Lung (tissue), 12 donors: Measurements from ENCODE around the gene EDARADD. TPM values are rescaled to one million over a fixed set of nuclear protein-coding genes. Genes with fewer than 3 reads are reported as not detected.
A peak's percentile ranks its signal among the peaks of the same experiment; 100 is the strongest.

Experiments used
- ATAC-seq: fragments of 200-7000 bp; cut with Tn5 transposase; one replicate; pipeline ENCODE4 v1.9.1; 2020; ENCODE audit warnings: moderate number of reproducible peaks; ENCODE audit not compliant: insufficient read depth, low FRiP score
- DNase-seq, 3 donors: peaks; one replicate each; pipeline ENCODE4 v3.0.0-alpha.2; 2013 to 2017
- H3K27ac ChIP-seq, 2 donors: one replicate each; pipeline ENCODE4 v1.5.1; 2013; ENCODE audit warnings: mild to moderate bottlenecking in 2 of 2, moderate library complexity in 2 of 2, control low read depth in 1 of 2, inconsistent platforms in 1 of 2, low read depth in 1 of 2, low read length in 1 of 2
- H3K27me3 ChIP-seq, 3 donors: one replicate each; pipeline ENCODE4 v1.5.1; 2013; ENCODE audit warnings: low read length in 2 of 3; ENCODE audit not compliant: control insufficient read depth in 3 of 3, insufficient read depth in 3 of 3
- H3K36me3 ChIP-seq, 4 donors: one replicate each; pipeline ENCODE4 v1.5.1; 2013; ENCODE audit warnings: low read length in 4 of 4, mild to moderate bottlenecking in 1 of 4, moderate library complexity in 1 of 4; ENCODE audit not compliant: control insufficient read depth in 4 of 4, insufficient read depth in 4 of 4
- H3K4me1 ChIP-seq, 5 donors: one replicate each; pipeline ENCODE4 v1.5.1; 2013; ENCODE audit warnings: low read length in 5 of 5, mild to moderate bottlenecking in 2 of 5, moderate library complexity in 1 of 5; ENCODE audit not compliant: control insufficient read depth in 5 of 5, insufficient read depth in 5 of 5
- H3K4me3 ChIP-seq: one replicate; pipeline ENCODE4 v1.5.1; 2013; ENCODE audit warnings: mild to moderate bottlenecking, control low read depth, moderate library complexity
- H3K9ac ChIP-seq, 2 donors: one replicate each; pipeline ENCODE4 v1.5.1; 2013; ENCODE audit warnings: low read length in 2 of 2, control low read depth in 1 of 2; ENCODE audit not compliant: insufficient read depth in 1 of 2
- H3K9me3 ChIP-seq, 4 donors: one replicate each; pipeline ENCODE4 v1.5.1; 2013; ENCODE audit warnings: low read length in 3 of 4, mild to moderate bottlenecking in 1 of 4, moderate library complexity in 1 of 4; ENCODE audit not compliant: control insufficient read depth in 4 of 4, insufficient read depth in 3 of 4
- WGBS, 2 donors: extraction: QIAGEN DNeasy Blood & Tissue Kit; methylation state at CpG; one replicate each; pipeline ENCODE4 v1.1.7; 2013; 5-methylcytosine and 5-hydroxymethylcytosine counted together
- polyA plus RNA-seq, 2 donors: library from polyadenylated mRNA; stranded (reverse); fragments of 200-250 nt; gene quantifications; one replicate each; pipeline ENCODE4 v1.2.1, GENCODE V29; 2013
- total RNA-seq, 2 donors: library from RNA; depleted of rRNA in 1 of 2; stranded (reverse); fragments of >200 nt in 1 of 2; gene quantifications; one replicate each; pipeline ENCODE4 v1.2.1, GENCODE V29; 2014 to 2021
- TF ChIP-seq, protein P1 (sequence below): IDR thresholded peaks from 2 replicates; pipeline ENCODE4 v1.5.1; 2012; ENCODE audit warnings: mild to moderate bottlenecking; ENCODE audit errors: control extremely low read depth, extremely low read depth
- donor health status: control.
- donor health status: control.
- donor health status: Bipolar disorder and iron deficiency.
- donor health status: healthy.
- donor health status: DM: yes; HTN: yes; CAD: no.

Gene EDARADD
- total and polyA plus RNA-seq, 4 donors, result 0.37 to 2.3 (median 1.1) TPM

DNA sequence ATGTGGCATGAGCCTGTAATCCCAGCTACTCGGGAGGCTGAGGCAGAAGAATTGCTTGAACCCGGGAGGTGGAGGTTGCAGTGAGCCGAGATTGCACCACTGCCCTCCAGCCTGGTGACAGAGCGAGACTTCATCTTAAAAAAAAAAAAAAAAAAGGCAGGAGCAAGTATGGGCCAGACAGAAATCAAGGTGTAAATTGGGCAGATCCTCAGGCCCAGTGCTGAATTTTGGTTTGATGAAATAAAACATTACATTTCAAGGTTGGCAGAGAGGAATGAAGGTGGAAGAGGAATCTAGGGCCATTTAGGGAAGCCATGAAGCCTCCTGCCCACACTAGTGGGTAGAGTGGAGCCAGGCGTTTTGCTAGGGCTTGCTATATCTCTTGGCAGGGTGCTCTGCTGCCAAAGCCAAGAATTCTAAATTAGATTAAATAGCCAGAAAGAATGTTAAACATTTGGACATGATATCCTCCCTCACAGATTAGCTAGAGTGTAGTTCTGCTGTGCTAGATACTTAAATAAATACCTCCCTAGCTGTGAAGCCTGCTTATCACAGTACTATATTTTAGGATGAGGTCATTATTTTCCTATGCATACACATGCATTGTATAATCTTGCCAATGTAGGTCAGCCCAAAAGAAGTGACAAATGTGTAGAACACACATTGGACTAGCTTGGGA, 113.1 kb downstream of the EDARADD start:
- TF ChIP-seq, protein P1, sequence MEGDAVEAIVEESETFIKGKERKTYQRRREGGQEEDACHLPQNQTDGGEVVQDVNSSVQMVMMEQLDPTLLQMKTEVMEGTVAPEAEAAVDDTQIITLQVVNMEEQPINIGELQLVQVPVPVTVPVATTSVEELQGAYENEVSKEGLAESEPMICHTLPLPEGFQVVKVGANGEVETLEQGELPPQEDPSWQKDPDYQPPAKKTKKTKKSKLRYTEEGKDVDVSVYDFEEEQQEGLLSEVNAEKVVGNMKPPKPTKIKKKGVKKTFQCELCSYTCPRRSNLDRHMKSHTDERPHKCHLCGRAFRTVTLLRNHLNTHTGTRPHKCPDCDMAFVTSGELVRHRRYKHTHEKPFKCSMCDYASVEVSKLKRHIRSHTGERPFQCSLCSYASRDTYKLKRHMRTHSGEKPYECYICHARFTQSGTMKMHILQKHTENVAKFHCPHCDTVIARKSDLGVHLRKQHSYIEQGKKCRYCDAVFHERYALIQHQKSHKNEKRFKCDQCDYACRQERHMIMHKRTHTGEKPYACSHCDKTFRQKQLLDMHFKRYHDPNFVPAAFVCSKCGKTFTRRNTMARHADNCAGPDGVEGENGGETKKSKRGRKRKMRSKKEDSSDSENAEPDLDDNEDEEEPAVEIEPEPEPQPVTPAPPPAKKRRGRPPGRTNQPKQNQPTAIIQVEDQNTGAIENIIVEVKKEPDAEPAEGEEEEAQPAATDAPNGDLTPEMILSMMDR, result no peak
- Histone ChIP-seq H3K4me3 (no peak overlapping the region), H3K27ac (peak overlapping the region in 1 of 2 donors; percentile 59), H3K36me3 (no peaks in the 10 kb centered on the region), H3K4me1 (peaks cover 3 to 14% (median 7%) of the 10 kb centered on the region in 5 donors), H3K27me3 (no peaks in the 10 kb centered on the region), H3K9ac (no peak overlapping the region), H3K9me3 (no peaks in the 10 kb centered on the region)
- DNase-seq, result peak in 2 of 3 donors; percentile 45 to 59
- WGBS, 2 donors, result 68 to 75% methylated on average over 5 of the region's 5 CpGs
- ATAC-seq, result peak; percentile 49

DNA sequence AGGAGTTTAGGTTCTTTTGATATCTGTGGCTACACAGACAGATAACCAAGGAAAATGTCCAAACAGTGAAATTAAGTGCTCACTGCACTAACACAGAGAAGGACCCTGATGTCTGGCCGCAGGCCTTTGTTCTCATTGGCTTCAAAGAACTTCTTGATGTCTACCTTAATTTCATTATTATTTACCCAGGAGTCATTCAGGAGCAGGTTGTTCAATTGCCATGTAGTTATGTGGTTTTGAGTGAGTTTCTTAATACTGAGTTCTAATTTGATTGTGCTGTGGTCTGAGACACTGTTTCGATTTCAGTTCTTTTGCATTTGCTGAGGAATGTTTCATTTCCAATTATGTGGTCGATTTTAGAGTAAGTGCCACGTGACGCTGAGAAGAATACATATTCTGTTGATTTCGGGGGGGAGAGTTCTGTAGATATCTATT, 114.5 kb downstream of the EDARADD start:
- no peaks in the 10 kb centered on the region for H3K36me3 ChIP-seq
- no peak for ATAC-seq
- DNase-seq, result no peak
- no peak overlapping the region for H3K9ac ChIP-seq
- H3K27me3 ChIP-seq, result no peaks in the 10 kb centered on the region
- peaks cover 1 to 11% (median 6%) of the 10 kb centered on the region in 5 donors for H3K4me1 ChIP-seq
- peak overlapping the region in 1 of 2 donors; percentile 29 for H3K27ac ChIP-seq
- H3K4me3 ChIP-seq, result no peak overlapping the region
- TF ChIP-seq, protein P1, result no peak
- no peaks in the 10 kb centered on the region for H3K9me3 ChIP-seq
- 68 to 86% methylated on average over 6 of the region's 6 CpGs for WGBS, 2 donors

DNA sequence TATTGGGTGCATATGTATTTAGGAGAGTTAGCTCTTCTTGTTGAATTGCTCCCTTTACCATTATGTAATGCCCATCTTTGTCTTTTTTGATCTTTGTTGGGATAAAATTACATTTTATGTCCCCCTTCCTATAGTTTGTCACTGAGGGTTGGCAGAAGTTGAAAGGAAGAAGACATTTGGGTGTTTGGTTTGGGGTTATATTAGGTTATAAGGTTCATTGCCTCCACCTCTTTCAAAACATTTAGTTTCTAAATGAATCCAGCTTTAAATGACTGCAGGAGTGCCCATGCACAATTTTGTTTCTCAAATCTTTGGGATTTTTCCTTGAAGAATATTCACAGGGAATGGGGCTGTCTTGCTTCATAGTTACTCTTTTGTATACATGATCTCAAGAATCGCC, 115.1 kb downstream of the EDARADD start:
- H3K27me3 ChIP-seq, result no peaks in the 10 kb centered on the region
- H3K4me3 ChIP-seq, result no peak overlapping the region
- no peaks in the 10 kb centered on the region for H3K9me3 ChIP-seq
- H3K27ac ChIP-seq, result no peak overlapping the region
- DNase-seq (no peak), ATAC-seq (no peak)
- H3K9ac ChIP-seq, result no peak overlapping the region
- whole genome bisulfite sequencing, 2 donors, result 91 to 94% methylated on average over 1 of the region's 1 CpG
- TF ChIP-seq, protein P1, result no peak
- H3K4me1 ChIP-seq, result peaks cover 1 to 11% (median 6%) of the 10 kb centered on the region in 5 donors
- H3K36me3 ChIP-seq, result no peaks in the 10 kb centered on the region
